Liver (tissue), 3 donors: ENCODE data around the gene ARHGAP29.

ENCODE experiments used
- CTCF ChIP-seq: fragments of 150-350 bp; IDR thresholded peaks from 2 replicates; pipeline ENCODE4 v1.5.1; 2017; ENCODE audit warnings: improper control_type of control experiment, low read depth, low read length; ENCODE audit not compliant: missing input control
- FOXA1 ChIP-seq: IDR thresholded peaks from 2 replicates; pipeline ENCODE4 v1.6.1; 2016; ENCODE audit warnings: antibody characterized with exemption
- MAX ChIP-seq: IDR thresholded peaks from 2 replicates; pipeline ENCODE4 v1.6.1; 2016; ENCODE audit warnings: antibody characterized with exemption
- RAD21 ChIP-seq, 2 donors: IDR thresholded peaks; 2 replicates each; pipeline ENCODE4 v1.6.1; 2016; ENCODE audit warnings: antibody characterized with exemption in 2 of 2, mild to moderate bottlenecking in 2 of 2
- donor health status: healthy.
- donor health status: healthy.

GRCh38 chr1:94182191-94182590 is 55.2 kb downstream of the ARHGAP29 start:
- TF ChIP-seq CTCF (no peak), MAX (no peak), FOXA1 (no peak), RAD21 (IDR thresholded peaks at IDR 0.05) (no peak)
